DMS153 (cell line): ENCODE data around the gene F2R.
"Not testable (repeated sequence)": the region's sequence is repeated elsewhere in the genome, so short reads cannot be mapped to it uniquely, and the experiment has no call there.

ENCODE experiments used
- DNase-seq: peaks from one replicate; lab custom pipeline; 2025; lab: John Stamatoyannopoulos, UW

Gene F2R

DNA sequence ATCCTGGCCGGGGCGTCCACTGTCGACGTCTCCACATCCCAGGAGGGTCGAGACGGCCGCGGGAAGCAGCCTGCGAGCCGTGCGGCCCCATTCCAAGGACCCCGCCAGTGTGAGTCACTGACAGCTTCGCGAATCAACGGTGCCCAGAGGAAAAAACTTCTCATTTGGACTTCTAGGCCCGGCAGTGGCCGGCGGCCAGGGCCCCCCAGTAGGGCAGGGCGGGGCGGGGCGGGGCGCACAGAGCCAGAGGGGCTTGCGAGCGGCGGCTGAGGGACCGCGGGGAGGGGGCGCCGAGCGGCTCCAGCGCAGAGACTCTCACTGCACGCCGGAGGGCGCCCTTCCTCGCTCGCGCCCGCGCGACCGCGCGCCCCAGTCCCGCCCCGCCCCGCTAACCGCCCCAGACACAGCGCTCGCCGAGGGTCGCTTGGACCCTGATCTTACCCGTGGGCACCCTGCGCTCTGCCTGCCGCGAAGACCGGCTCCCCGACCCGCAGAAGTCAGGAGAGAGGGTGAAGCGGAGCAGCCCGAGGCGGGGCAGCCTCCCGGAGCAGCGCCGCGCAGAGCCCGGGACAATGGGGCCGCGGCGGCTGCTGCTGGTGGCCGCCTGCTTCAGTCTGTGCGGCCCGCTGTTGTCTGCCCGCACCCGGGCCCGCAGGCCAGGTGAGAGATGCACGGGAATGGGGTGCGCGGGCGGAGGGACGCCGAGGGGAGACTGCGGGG, at the start of gene F2R:
Gene F2R (plus strand): TSS at position 391 of the 720 bp plus-strand sequence. CDS start 182 bp downstream, at position 573.
- no peak for DNase-seq

GRCh38 chr5:76667495-76667894, 48.4 kb upstream of the F2R start:
- no peak for DNase-seq

- no peak for DNase-seq
Observed at GRCh38 chr5:76669245-76669644, 46.7 kb upstream of the F2R start.

DNA sequence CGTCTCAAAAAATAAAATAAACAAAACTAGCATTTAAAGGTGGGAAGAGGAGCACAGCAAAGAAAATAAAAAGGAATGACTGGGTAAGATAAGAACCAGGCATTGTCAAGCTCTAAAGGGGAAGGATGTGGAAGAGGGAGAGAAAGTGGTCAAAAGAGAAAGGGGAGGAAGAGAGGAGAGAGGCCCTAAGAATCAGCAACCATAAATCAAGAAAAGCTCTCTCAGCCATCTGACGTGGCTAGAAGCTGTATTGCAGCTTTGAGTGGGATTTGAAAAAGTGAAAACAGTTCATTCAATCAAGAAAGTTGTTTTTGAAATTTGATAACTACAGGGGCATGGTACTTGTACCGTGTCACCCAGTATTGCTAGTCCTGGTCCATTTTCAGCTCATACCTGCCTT, 45.4 kb upstream of the F2R start:
- no peak for DNase-seq

GRCh38 chr5:76672242-76672641, 43.7 kb upstream of the F2R start:
- no peak for DNase-seq

DNA sequence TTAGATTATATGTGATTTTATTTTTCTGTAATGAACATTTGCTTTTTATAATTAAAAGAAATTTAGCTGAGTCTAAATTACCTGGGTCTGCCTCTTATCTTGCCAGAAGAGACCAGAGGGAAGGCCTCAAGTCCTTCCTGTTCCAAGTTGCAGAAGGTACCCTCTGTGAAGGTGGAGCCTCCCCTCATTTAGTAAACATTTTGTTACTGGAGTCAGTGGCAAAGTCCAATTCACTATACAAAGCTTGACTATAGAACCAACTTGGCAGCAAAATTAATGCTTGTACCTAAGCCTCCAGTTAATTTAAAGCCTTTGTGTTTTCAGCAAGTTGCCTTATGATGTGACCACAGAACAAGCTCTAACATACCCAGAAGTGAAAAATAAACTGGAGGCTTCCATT, 42.8 kb upstream of the F2R start:
- DNase-seq = no peak

DNA sequence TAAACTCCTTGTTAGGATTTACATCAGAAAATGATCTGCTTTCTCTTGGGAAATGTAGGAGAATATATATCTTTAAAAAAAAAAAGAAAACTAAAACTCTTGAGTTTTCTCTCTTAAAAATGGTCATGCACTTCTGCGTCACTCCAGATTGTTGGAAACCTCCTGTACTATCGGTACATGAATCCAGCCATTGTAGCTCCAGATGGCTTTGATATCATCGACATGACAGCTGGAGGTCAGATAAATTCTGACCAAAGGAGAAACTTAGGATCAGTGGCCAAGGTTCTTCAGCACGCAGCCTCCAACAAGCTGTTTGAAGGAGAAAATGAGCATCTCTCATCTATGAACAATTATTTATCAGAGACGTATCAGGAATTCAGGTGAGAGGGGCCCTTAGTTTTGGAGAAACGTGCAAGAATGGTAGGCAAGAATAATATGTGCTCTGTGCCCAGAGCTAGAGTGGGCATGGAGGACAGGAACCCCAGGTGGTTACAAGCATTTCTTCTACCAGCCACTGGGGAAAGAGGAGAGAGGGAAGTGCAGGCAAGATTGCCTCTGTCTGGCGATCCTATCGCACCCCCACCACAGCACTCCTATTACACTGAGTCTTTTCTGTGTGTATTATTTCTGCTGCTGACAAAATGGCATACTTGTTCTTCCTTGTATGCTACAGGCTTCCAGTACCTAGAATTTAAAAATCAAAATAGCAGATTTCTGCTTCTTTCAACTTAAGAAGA, 41.4 kb upstream of the F2R start:
- DNase-seq = no peak

DNA sequence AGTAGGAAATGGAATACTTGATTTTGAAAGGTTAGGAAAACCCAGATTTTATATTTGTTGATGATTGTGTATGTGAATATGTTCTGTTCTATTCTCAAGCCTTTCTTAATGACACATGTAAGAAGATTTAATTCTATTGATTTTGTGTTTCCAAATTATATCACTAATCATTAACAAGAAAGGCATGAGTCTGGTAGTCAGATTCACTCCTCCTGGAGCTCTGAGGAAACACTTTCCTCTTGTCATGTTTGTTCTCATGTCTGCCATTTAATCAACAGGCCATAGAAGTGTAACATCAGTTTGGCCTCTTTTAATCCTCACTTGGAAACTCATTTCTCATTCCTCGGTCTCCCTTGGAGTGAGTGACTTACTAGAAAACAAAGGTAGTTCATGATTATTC, 40.6 kb upstream of the F2R start:
- DNase-seq = no peak

GRCh38 chr5:76677849-76678472, 38.0 kb upstream of the F2R start:
- DNase-seq = no peak

- DNase-seq = no peak
Observed at GRCh38 chr5:76679231-76679630, 36.7 kb upstream of the F2R start.

DNA sequence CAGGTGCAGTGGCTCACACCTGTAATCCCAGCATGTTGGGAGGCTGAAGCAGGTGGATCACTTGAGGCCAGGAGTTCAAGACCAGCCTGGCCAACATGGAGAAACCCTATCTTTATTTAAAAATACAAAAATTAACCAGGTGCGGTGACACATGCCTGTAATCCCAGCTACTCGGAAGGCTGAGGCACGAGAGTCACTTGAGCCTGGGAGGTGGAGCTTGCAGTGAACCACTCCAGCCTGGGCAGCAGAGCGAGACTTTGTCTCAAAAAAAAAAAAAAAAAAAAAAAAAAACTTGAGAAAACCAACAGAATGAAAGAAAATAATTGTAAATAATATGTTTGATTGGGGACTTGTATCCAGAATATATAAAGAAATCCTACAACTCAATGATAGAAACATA, 35.1 kb upstream of the F2R start:
- DNase-seq = not testable (repeated sequence)

- no peak for DNase-seq
Observed at GRCh38 chr5:76681287-76681686, 34.6 kb upstream of the F2R start.

DNA sequence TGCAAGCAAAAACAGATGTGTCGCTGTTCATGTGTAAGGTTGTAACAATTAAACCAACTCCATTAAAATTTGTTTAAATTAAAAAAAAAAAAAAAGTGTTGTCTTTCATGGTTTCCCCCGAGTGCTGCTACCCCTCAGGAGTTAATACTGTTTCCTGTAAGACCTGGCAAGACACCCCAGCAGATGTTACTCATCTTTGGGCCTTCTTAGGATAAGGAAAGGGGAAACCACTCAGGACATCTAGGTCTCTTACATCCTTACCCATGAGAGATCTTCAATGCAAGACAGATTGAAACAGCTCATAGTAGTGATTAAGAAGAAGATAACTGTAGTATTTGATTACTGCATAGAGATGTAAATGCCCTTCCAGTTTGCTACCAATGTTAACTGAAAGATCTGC, 33.5 kb upstream of the F2R start:
- DNase-seq = no peak

DNA sequence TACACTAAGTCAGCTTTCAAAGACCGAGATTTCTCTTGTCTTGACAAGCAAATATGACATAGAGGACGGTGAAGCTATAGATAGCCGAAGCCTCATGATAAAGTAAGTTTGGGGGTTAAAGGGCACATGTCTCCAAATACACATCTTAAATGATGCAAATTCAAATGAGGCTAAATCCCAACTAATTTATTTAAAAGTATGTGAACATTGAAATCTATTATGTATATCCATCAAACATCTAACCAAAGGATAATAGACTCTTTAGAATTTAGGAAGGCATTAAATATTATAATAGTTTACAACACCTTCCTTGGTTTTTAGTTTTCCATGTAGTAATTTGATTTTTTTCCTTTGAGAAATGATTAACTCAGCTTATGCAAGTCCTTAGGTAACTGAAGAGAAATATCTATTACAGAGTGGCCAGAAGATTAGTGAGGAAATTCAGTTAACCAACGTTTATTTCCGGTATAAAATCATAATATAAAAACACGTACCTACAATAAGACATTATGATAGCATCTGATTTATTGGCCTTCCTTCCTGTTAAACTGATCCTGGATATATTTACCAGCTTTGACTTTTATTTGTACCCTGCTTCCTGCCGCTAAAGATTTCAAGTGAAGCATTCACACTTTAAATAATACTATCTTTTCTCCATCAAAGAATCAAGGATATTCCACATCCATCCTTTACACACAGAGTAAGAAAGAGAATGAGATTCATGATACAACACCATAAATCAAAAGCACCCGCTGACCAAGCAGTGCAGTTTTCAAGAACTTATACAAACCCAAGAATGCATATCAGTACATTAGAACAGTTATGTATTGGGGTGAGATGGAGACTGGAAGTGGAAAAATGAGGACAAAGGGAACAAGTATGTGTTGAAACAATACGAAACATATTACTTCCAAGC, 31.9 kb upstream of the F2R start:
- no peak for DNase-seq

DNA sequence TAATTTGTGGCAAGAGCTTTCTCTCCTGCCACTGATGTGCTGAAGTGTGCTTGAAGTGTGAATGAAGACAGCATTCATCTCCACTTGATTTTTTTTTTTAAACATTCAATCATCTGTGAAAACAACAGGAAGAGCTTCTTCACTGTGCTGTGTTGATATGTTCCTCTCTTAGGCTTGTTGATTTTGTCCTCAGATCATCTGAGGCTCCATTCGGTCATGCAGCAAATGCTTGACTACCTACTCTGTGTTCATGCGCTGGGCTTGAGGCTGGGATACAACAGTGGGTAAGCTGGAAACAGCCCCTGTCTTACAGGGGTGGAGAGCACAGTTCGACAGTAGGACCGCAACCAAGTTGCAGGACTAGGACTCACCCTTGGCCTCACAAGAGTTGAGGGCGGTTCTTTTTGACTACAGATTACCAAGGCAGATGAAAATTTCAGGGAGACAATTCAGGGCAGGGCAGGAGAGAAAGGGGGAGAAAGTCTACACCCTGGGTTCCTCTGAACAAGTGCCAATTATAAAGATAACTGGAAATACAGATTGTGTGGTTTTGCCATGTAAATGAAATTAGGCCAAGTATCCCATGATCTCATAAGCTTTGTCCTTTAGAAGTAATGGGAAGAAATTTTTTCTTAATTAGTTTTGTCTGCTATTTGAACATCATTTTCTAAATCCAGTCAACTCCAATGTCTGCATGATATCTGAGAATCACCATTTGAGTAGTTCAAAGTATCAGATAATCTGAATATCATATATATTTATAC, 31.0 kb upstream of the F2R start:
- DNase-seq = no peak

DNA sequence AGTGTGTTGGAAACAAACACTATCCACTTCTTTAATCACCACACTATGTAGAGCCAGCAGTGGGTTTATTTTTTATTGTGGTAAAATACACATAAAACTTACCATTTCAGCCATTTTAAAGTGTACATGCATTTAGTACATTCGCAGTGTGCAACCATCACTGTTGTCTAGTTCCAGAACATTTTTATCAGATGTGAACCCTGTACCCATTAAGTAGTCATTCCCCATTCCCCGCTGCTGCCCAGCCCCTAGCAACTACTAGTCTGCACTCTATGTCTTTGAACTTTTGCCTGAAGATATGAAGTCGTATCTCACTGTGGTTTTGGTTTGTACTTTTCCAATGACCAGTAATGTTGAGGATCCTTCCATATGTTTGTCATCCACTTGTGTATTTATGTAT, 30.2 kb upstream of the F2R start:
- DNase-seq = no peak

- no peak for DNase-seq
Observed at GRCh38 chr5:76688212-76688611, 27.7 kb upstream of the F2R start.

DNA sequence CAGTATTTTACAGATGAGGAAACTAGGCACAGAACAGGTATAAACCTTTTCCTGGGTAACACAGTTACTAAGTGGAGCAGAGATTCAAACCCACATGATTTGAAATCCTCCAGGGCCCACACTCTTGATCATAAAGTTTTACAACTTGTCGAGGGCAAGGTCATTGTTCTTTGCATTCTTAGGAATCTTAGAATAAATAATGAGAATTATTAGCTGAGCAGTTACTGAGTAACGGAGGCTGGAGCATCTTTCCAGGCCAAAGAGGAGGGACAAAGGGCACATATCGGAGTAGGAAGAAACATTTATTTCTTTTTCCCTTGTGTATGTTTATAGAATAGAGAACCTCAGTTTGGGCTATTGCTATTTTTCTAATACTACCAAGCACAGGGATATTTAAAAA, 27.1 kb upstream of the F2R start:
- no peak for DNase-seq

GRCh38 chr5:76689321-76690036, 26.4 kb upstream of the F2R start:
- DNase-seq = no peak

- DNase-seq = no peak
Observed at GRCh38 chr5:76690037-76690679, 25.8 kb upstream of the F2R start.
